HCT116 (cell line): ENCODE results near the gene CNTN4.

Experiments used
- CBX3 ChIP-seq: IDR thresholded peaks from 2 replicates; pipeline ENCODE4 v1.6.1; 2012; ENCODE audit warnings: low read depth
- CEBPB ChIP-seq: IDR thresholded peaks from 2 replicates; pipeline ENCODE4 v1.6.1; 2012; ENCODE audit warnings: low read depth
- ELF1 ChIP-seq: IDR thresholded peaks from 2 replicates; pipeline ENCODE4 v1.6.1; 2012; ENCODE audit warnings: low read depth, borderline replicate concordance
- EZH2 ChIP-seq: fragments of 200-600 bp; sonication (generic); IDR thresholded peaks from 2 replicates; pipeline ENCODE4 v1.6.1; 2017; ENCODE audit warnings: antibody characterized with exemption, mixed run types
- POLR2A ChIP-seq: IDR thresholded peaks from 2 replicates; pipeline ENCODE4 v1.7.0; 2011; ENCODE audit warnings: borderline replicate concordance; ENCODE audit not compliant: insufficient read depth, insufficient read length; ENCODE audit errors: extremely low read depth
- POLR2AphosphoS5 ChIP-seq: IDR thresholded peaks from 2 replicates; pipeline ENCODE4 v1.6.1; 2011; ENCODE audit warnings: mild to moderate bottlenecking, low read depth, low read length, moderate library complexity
- RAD21 ChIP-seq: IDR thresholded peaks from 2 replicates; pipeline ENCODE4 v1.6.1; 2012; ENCODE audit warnings: low read depth, mild to moderate bottlenecking
- SRF ChIP-seq: IDR thresholded peaks from 2 replicates; pipeline ENCODE4 v1.6.1; 2012; ENCODE audit warnings: low read depth
- YY1 ChIP-seq: IDR thresholded peaks from 2 replicates; pipeline ENCODE4 v1.6.1; 2011; ENCODE audit warnings: low read length, low read depth, moderate library complexity, mild to moderate bottlenecking; ENCODE audit not compliant: insufficient replicate concordance; ENCODE audit errors: extremely low read depth
- ZFX ChIP-seq: fragments of 450-650 bp; IDR thresholded peaks from 2 replicates; pipeline ENCODE4 v1.6.1; 2017
- TF ChIP-seq, protein P1 (sequence below), 3 experiments: fragments of 200-600 bp in 1 of 3; sonication (generic) in 1 of 3; IDR thresholded peaks in 2 of 3; conservative IDR thresholded peaks in 1 of 3; 2 replicates each; pipeline ENCODE4 v1.5.1; 2012 to 2017; ENCODE audit warnings: low read depth in 2 of 3, low read length in 2 of 3, antibody characterized with exemption in 1 of 3, borderline replicate concordance in 1 of 3, control low read depth in 1 of 3, mild to moderate bottlenecking in 1 of 3, mixed read lengths in 1 of 3, mixed run types in 1 of 3, moderate library complexity in 1 of 3; ENCODE audit not compliant: insufficient read depth in 1 of 3
- TF ChIP-seq, protein P2 (sequence below): IDR thresholded peaks from 2 replicates; pipeline ENCODE4 v1.6.1; 2012

DNA sequence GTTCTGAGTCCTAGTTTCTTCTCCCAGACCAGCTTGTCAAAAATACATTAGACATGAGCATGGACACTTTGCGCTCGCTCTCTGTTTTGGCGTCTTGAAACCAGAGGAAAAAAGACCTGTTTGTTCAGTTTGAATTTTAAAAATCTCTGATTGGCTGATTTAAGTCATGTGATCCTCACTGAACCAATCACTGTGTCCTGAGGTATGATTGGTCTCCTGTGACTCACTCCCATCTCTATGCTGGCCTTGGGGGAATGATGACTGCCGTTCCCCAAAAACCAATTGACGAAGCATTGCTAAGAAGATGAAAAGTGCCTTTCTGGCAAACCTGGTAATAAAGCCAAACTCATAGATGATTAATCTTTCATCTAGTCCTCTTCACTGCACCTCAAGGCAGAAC lies 755.0 kb downstream of the CNTN4 start:
- TF ChIP-seq, protein P1, sequence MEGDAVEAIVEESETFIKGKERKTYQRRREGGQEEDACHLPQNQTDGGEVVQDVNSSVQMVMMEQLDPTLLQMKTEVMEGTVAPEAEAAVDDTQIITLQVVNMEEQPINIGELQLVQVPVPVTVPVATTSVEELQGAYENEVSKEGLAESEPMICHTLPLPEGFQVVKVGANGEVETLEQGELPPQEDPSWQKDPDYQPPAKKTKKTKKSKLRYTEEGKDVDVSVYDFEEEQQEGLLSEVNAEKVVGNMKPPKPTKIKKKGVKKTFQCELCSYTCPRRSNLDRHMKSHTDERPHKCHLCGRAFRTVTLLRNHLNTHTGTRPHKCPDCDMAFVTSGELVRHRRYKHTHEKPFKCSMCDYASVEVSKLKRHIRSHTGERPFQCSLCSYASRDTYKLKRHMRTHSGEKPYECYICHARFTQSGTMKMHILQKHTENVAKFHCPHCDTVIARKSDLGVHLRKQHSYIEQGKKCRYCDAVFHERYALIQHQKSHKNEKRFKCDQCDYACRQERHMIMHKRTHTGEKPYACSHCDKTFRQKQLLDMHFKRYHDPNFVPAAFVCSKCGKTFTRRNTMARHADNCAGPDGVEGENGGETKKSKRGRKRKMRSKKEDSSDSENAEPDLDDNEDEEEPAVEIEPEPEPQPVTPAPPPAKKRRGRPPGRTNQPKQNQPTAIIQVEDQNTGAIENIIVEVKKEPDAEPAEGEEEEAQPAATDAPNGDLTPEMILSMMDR (IDR thresholded peaks at IDR 0.05 in 2 of 3, conservative IDR thresholded peaks at IDR 0.05 in 1 of 3; ENCODE audit: borderline replicate concordance in 1 of 3, insufficient read depth in 1 of 3, low read depth in 2 of 3, low read length in 2 of 3), result no peak
- no peak for TF ChIP-seq CBX3
- TF ChIP-seq, protein P2, sequence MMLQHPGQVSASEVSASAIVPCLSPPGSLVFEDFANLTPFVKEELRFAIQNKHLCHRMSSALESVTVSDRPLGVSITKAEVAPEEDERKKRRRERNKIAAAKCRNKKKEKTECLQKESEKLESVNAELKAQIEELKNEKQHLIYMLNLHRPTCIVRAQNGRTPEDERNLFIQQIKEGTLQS, result no peak
- TF ChIP-seq ELF1, result no peak
- TF ChIP-seq RAD21, result no peak
- TF ChIP-seq ZFX, result no peak
- no peak for TF ChIP-seq CEBPB
- no peak for TF ChIP-seq SRF
- no peak for TF ChIP-seq POLR2AphosphoS5
- TF ChIP-seq EZH2, result no peak
- TF ChIP-seq YY1, result no peak
- TF ChIP-seq POLR2A, result no peak
